Kidney (tissue), 14 donors: ENCODE measurements around the gene CARHSP1. TPM values are rescaled to one million over a fixed set of nuclear protein-coding genes. Genes with fewer than 3 reads are reported as not detected.

ENCODE experiments used
- DNase-seq, 5 donors: peaks; one replicate each; pipeline ENCODE4 v3.0.0-alpha.2; 2013 to 2020
- FAIRE-seq: peaks from 2 replicates; lab custom pipeline; 2012; peaks lifted over from hg19 to GRCh38; lab: Jason Lieb, UNC
- H3K27ac ChIP-seq, 2 donors: one replicate each; pipeline ENCODE4 v1.7.0; 2013; ENCODE audit warnings: low read depth in 2 of 2, low read length in 2 of 2, inconsistent platforms in 1 of 2
- H3K27me3 ChIP-seq: one replicate; pipeline ENCODE4 v1.7.1; 2013; ENCODE audit warnings: low read length, inconsistent platforms; ENCODE audit not compliant: control insufficient read depth, insufficient read depth
- H3K36me3 ChIP-seq, 3 donors: one replicate each; pipeline versions ENCODE4 v1.7.0 to v1.7.1; 2013; ENCODE audit warnings: low read length in 3 of 3, control low read depth in 1 of 3, inconsistent platforms in 1 of 3; ENCODE audit not compliant: insufficient read depth in 3 of 3, control insufficient read depth in 2 of 3
- H3K4me1 ChIP-seq, 3 donors: one replicate each; pipeline versions ENCODE4 v1.7.0 to v1.7.1; 2013; ENCODE audit warnings: low read length in 3 of 3, inconsistent platforms in 1 of 3, low read depth in 1 of 3; ENCODE audit not compliant: control insufficient read depth in 2 of 3, insufficient read depth in 2 of 3
- H3K4me3 ChIP-seq, 3 donors: one replicate each; pipeline versions ENCODE4 v1.7.0 to v1.8.1; 2013; ENCODE audit warnings: low read length in 3 of 3, control low read depth in 1 of 3, inconsistent platforms in 1 of 3
- H3K9ac ChIP-seq, 3 donors: one replicate each; pipeline versions ENCODE4 v1.7.0 to v1.7.1; 2013; ENCODE audit warnings: low read length in 3 of 3, control low read depth in 1 of 3, inconsistent platforms in 1 of 3
- H3K9me3 ChIP-seq, 3 donors: one replicate each; pipeline versions ENCODE4 v1.7.0 to v1.7.1; 2013; ENCODE audit warnings: low read length in 3 of 3, control low read depth in 1 of 3, inconsistent platforms in 1 of 3; ENCODE audit not compliant: control insufficient read depth in 2 of 3, insufficient read depth in 1 of 3
- intact Hi-C: fragments of 100-400 bp; cut with DNase I; formaldehyde crosslinking; loops from one replicate; pipeline ENCODE4 v1.11.1; 2022
- polyA plus RNA-seq: library from polyadenylated mRNA; stranded (reverse); fragments of 350-450 nt; fragmentation: Illumina TruSeq; extraction: RNeasy Lipid Tissue Mini Kit (QIAGEN cat#74804); gene quantifications from one replicate; pipeline ENCODE4 v1.2.3, GENCODE V29; 2014; ENCODE audit warnings: low read depth, low replicate concordance; ENCODE audit not compliant: insufficient read depth
- total RNA-seq: library from RNA; stranded (reverse); fragmentation: NEBNext Ultra II Directional; extraction: Animal tissue kit (Norgen Biotek cat#: 25700); gene quantifications from one replicate; pipeline ENCODE4 v1.2.1, GENCODE V29; 2021
- TF ChIP-seq, protein P1 (sequence below): IDR thresholded peaks from 3 replicates; pipeline ENCODE4 v1.5.1; 2012; ENCODE audit warnings: mild to moderate bottlenecking, moderate library complexity, borderline replicate concordance; ENCODE audit not compliant: insufficient read depth; ENCODE audit errors: extremely low read depth
- donor health status: control.
- donor health status: control.
- donor health status: control.
- donor health status: control.
- donor health status: control.
- donor health status: DM: yes; HTN: yes; CAD: no.
- donor health status: Normal renal cell carcinoma (clear cell type).

Gene CARHSP1
- total and polyA plus RNA-seq, 2 donors from 2014 or later: 130 to 134 TPM

DNA sequence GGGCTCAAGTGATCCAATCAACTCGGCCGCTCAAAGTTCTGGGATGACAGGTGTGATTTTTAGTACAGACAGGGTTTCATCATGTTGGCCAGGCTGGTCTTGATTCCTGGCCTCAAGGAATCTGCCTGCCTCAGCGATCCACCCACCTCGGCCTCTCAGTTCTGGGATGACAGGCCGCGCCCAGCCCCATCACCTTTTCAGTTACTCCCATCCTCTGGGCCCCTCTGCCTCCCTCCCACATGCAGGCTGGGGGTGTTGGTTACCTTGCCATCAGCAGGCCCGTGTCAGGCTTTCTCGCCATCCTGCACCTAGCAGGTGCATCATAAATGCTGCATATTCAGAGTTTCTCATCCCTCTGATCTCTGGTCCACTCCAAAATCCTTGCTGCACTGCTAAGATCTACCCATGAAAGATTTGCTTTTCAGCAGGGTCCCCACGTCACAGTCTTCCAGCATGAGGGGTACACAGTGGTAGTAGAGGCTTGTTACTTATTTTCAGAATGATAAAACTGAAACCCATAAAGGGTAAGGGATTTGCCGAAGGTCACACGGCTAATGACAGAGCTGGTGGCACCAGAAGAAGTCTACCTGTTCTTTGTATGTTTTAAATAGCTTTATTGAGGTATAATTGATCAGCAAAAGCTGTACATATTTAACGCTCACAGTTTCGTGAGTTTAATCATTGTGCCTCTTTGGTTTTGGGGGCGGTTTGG lies 54.6 kb downstream of the CARHSP1 start:
- Histone ChIP-seq H3K4me1 (no peaks in the 10 kb centered on the region), H3K27me3 (no peaks in the 10 kb centered on the region), H3K9ac (no peak overlapping the region), H3K4me3 (no peak overlapping the region), H3K27ac (no peak overlapping the region), H3K36me3 (peaks cover 9 to 41% (median 35%) of the 10 kb centered on the region in 3 donors), H3K9me3 (no peaks in the 10 kb centered on the region)
- TF ChIP-seq, protein P1, sequence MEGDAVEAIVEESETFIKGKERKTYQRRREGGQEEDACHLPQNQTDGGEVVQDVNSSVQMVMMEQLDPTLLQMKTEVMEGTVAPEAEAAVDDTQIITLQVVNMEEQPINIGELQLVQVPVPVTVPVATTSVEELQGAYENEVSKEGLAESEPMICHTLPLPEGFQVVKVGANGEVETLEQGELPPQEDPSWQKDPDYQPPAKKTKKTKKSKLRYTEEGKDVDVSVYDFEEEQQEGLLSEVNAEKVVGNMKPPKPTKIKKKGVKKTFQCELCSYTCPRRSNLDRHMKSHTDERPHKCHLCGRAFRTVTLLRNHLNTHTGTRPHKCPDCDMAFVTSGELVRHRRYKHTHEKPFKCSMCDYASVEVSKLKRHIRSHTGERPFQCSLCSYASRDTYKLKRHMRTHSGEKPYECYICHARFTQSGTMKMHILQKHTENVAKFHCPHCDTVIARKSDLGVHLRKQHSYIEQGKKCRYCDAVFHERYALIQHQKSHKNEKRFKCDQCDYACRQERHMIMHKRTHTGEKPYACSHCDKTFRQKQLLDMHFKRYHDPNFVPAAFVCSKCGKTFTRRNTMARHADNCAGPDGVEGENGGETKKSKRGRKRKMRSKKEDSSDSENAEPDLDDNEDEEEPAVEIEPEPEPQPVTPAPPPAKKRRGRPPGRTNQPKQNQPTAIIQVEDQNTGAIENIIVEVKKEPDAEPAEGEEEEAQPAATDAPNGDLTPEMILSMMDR: no peak
- intact Hi-C loops: no loop called here
- FAIRE-seq: no peak
- DNase-seq: no peak

DNA sequence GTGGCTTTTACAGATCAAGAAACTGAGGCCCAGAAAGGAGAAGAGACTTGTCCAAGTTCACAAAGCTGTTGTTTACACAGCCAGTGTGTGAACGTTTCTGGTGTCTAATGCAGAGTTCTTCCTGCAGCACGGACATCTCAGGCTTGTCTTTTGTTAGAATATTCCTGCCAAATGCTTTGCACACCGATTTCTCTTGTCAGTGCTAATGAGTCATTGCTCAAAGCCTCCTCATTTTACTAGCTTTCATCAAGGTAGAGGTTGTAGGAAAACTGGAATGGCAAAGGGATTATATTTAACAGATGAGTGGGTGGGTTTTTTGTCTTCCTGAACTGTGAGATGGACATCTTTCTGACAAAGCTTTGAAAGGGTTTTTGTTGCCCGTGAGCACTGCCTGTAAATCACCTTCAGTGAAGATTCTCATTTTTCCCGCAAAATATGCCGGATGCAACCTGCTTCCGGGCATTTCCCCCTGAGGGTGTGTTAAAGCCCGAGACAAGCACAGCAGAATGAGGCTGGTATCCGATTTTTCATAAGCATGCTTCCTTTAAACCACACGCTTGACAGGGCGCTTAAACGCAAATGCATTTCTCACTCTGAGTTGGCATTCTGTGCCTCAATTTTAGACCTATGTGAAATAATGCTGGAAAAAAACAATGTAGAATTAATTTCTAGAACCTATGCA lies 56.5 kb downstream of the CARHSP1 start:
- no peak for FAIRE-seq
- intact Hi-C loops: no loop called here

DNA sequence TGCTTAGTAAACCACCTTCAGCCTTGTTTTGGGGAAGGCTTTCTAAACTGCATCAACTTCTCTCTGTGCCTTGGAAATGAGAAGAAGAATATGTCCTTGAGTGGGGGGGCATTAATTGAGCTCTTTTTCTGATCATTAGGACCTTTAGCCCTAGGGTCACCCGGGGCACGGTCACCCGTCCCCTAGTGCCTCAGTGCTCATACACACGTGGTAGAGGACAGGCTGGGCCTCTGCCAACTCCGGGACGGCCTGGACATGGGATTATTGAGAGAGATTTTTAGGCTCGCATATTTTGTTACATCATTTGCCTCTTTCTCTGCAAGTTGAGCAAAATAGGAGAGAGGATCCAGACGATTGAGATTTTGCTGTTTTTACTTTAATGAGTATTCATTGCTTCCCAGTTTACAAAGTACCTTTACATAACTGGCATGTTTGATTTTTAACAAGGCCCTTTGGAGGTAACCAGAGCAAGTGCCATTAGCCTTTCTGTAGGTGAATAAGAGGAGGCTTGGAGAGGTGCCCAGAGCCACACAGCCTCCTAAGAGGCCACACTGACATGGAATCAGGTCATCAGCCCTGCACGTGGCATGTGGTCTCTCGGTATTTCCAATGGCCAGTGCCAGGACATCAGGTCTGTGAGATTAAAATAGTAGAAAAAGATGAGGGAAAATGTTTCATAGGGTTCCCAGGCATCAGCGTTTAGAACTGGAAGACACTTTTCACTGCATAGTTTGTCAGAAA lies 60.0 kb downstream of the CARHSP1 start:
- Histone ChIP-seq H3K4me1 (no peaks in the 10 kb centered on the region), H3K27me3 (no peaks in the 10 kb centered on the region), H3K9me3 (no peaks in the 10 kb centered on the region), H3K9ac (no peak overlapping the region), H3K27ac (no peak overlapping the region), H3K36me3 (peaks cover 9 to 52% (median 44%) of the 10 kb centered on the region in 3 donors), H3K4me3 (no peak overlapping the region)
- intact Hi-C loops: loop anchor here (10.0 kb wide), 1 partner anchor 76 kb away; the partner anchor contains the start of gene LITAFD
- DNase-seq (no peak), FAIRE-seq (no peak)
- TF ChIP-seq, protein P1: no peak

More for the DNA sequence above, 56.5 kb downstream of the CARHSP1 start:
- no peaks in the 10 kb centered on the region for H3K27me3 ChIP-seq
- TF ChIP-seq, protein P1: no peak
- H3K9ac ChIP-seq: no peak overlapping the region
- no peaks in the 10 kb centered on the region for H3K4me1 ChIP-seq
- peaks cover 13 to 50% (median 46%) of the 10 kb centered on the region in 3 donors for H3K36me3 ChIP-seq
- no peak for DNase-seq
- no peaks in the 10 kb centered on the region for H3K9me3 ChIP-seq
- no peak overlapping the region for H3K27ac ChIP-seq
- H3K4me3 ChIP-seq: no peak overlapping the region
